Heart right ventricle (tissue), 16 donors: ENCODE results near the gene KIF5A. TPM values are rescaled to one million over a fixed set of nuclear protein-coding genes. Genes with fewer than 3 reads are reported as not detected.

Experiments
- ATAC-seq, 8 donors: fragments of 200-7000 bp; cut with Tn5 transposase; one replicate each; pipeline ENCODE4 v1.9.1; 2020; ENCODE audit warnings: mild to moderate bottlenecking in 8 of 8, moderate library complexity in 8 of 8, moderate number of reproducible peaks in 1 of 8
- DNase-seq, 2 donors: peaks; one replicate each; pipeline ENCODE4 v3.0.0-alpha.2; 2020
- H3K27ac ChIP-seq, 10 donors: fragments of 200-600 bp; sonication (generic) in 2 of 10; one replicate each; pipeline versions ENCODE4 v1.5.0 to v1.8.0; 2020 to 2022; ENCODE audit warnings: mild to moderate bottlenecking in 3 of 10
- H3K27me3 ChIP-seq, 7 donors: fragments of 200-600 bp; one replicate each; pipeline ENCODE4 v1.8.0; 2021 to 2022; ENCODE audit warnings: mild to moderate bottlenecking in 2 of 7
- H3K36me3 ChIP-seq, 9 donors: fragments of 200-600 bp; sonication (generic) in 1 of 9; one replicate each; pipeline versions ENCODE4 v1.5.0 to v1.8.0; 2020 to 2022; ENCODE audit warnings: mild to moderate bottlenecking in 2 of 9
- H3K4me1 ChIP-seq, 9 donors: fragments of 200-600 bp; sonication (generic) in 1 of 9; one replicate each; pipeline versions ENCODE4 v1.5.0 to v1.8.0; 2020 to 2022; ENCODE audit warnings: mild to moderate bottlenecking in 4 of 9
- H3K4me3 ChIP-seq, 10 donors: fragments of 200-600 bp; sonication (generic) in 2 of 10; one replicate each; pipeline versions ENCODE4 v1.5.0 to v1.8.0; 2020 to 2022; ENCODE audit warnings: mild to moderate bottlenecking in 7 of 10, moderate library complexity in 2 of 10
- H3K9me3 ChIP-seq, 11 donors: fragments of 200-600 bp in 10 of 11; sonication (generic) in 2 of 11; one replicate each; pipeline versions ENCODE4 v1.5.0 to v1.8.0; 2013 to 2022; ENCODE audit warnings: mild to moderate bottlenecking in 2 of 11, control low read depth in 1 of 11, moderate library complexity in 1 of 11
- CTCF ChIP-seq, 9 donors: fragments of 200-600 bp; sonication (generic) in 2 of 9; IDR thresholded peaks; one replicate each; pipeline versions ENCODE4 v1.5.0 to v1.8.0; 2021 to 2022; ENCODE audit warnings: antibody characterized with exemption in 9 of 9, mild to moderate bottlenecking in 5 of 9, moderate library complexity in 1 of 9
- WGBS, 2 donors: extraction: QIAGEN DNeasy Blood & Tissue Kit; methylation state at CpG; one replicate each; pipeline ENCODE4 v1.1.7; 2013; ENCODE audit warnings: inconsistent platforms in 1 of 2; 5-methylcytosine and 5-hydroxymethylcytosine counted together
- intact Hi-C, 10 donors: fragments of 100-400 bp; cut with DNase I; formaldehyde crosslinking; loops; one replicate each; pipeline versions ENCODE4 v1.11.1 to v1.14.2; 2022
- microRNA-seq, 2 donors: library from miRNA; unstranded; fragments of <30 nt; microRNA quantifications; one replicate each; pipeline ENCODE4 v1.2.0, GENCODE V29; 2021
- polyA plus RNA-seq, 2 donors: library from polyadenylated mRNA; stranded (reverse); fragments of 200-250 nt; gene quantifications; one replicate each; pipeline ENCODE4 v1.2.3, GENCODE V29; 2013
- total RNA-seq, 10 donors: library from RNA; stranded (reverse); fragmentation: NEBNext Ultra II Directional in 3 of 10; extraction: Animal tissue kit (Norgen Biotek cat#: 25700) in 3 of 10; gene quantifications; one replicate each; pipeline versions ENCODE4 v1.2.1 to v1.2.4, GENCODE V29; 2021 to 2023
- donor health status: Arrhythmogenic right ventricular cardiomyopathy.
- donor health status: ischemic (EF 13 %, LVEDD 7.1; RV severe dilation, severe dysfunction).
- donor health status: healthy with polysubstance abuse.
- donor health status: DM: no; HTN: yes; CAD: no.
- donor health status: DM: no; HTN: no; CAD: no.
- donor health status: ischemic (EF 25% LVEDD 6.9; RV normal size, moderate dysfunction).
- donor health status: ischemic (EF 25% LVEDD 5.7; RV mildly dilated, moderate dysfunction).
- donor health status: healthy.
- donor health status: DM: yes; HTN: yes; CAD: no.
- donor health status: Ischemic cardiomyopathy.
- donor health status: ischemic (EF 35%, LVEDD 5.7; RV mildly dilated, moderate dysfunction).
- donor health status: nonischemic (EF 11% LVEDD 7.7; RV severe dilation, severe dysfunction).
- donor health status: DM: yes; HTN: yes; CAD: no.
- donor health status: PGD.
- donor health status: ischemic (EF 29% LVEDD 5.4; RV normal size, mild dysfunction).
- donor health status: nonischemic (EF 23%, LVEDD 6.1; RV moderate dilation, normal function).

Gene KIF5A
- total and polyA plus RNA-seq, 12 donors, result 0.05 to 0.29 (median 0.07) TPM; not detected in 5

DNA sequence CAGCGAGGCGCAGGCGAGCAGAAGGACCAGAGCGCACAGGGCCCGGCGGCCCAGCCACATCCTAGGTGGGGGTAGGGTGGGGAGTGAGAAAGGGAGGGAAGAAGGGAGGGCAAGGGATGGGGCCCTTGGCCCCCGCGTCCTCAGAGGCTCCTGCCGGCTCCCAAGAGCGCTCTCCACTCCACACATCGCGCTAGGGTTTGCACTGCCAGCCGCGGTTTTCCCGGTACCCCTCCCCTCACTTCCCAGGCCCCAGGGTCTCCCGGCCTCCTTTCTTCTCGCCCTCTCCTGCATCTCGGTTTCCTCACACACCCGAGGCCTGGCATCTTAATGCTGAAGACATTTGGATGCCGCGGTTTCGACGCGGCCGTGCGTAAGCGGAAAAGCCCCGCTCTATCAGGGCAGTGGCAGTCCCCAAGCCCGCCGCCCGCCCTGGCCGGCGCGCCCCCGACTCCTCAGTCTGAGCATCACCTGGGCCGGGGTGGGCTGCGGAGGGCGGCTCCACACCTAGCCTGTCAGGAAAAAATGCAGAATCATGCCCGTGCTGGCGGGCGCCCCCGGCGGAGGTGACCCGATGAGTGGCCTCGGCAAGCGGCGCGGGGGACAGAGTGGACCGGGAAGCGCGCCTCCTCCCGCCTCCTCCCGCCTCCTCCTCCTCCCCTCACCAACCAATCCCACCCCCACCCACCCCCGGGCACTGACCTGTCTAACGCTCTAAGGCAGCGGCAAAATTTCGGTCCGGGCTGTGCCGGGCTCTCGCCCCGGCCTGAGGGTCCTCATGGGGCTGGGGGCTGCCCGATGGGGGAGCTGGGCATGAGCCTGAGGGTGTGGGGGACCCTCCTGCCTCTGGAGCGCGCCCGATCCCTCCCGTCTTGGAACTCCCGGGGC, 82.5 kb downstream of the KIF5A start:
- Histone ChIP-seq H3K9me3 (no peaks in the 10 kb centered on the region), H3K36me3 (no peaks in the 10 kb centered on the region), H3K27me3 (peaks cover 6 to 89% (median 60%) of the 10 kb centered on the region in 7 donors), H3K27ac (peak overlapping the region in 5 of 10 donors; percentile 13 to 49 (median 28)), H3K4me3 (peak overlapping the region; percentile 57 to 78 (median 65)), H3K4me1 (peaks cover 0 to 31% (median 21%) of the 10 kb centered on the region in 9 donors)
- 1% methylated on average over 60 to 67 of the region's 67 CpGs for WGBS, 2 donors
- ATAC-seq (peak; percentile 30 to 67 (median 48)), DNase-seq (no peak)
- intact Hi-C loops, result loop anchor here in 3 of 10 donors (2.0 to 5.0 kb wide), 2 partner anchors 50 to 175 kb away; partner anchors contain the start of genes GLI1 (in 2 of the 3) and INHBE (in 2 of the 3)
- TF ChIP-seq CTCF (IDR thresholded peaks at IDR 0.05), result peak in 1 of 9 donors; percentile 8

GRCh38 chr12:57632958-57633840, 83.4 kb downstream of the KIF5A start, which contains the start of gene B4GALNT1:
Gene B4GALNT1 (minus strand): TSS chr12:57633201. CDS start chr12:57632132, 1,069 bp downstream.
- peak; percentile 80 to 91 (median 88) for ATAC-seq
- H3K9me3 ChIP-seq, result no peaks in the 10 kb centered on the region
- intact Hi-C loops, result loop anchor here in 3 of 10 donors (2.0 to 5.0 kb wide), 2 partner anchors 50 to 176 kb away; partner anchors contain the start of genes GLI1 (in 2 of the 3) and INHBE (in 2 of the 3)
- WGBS, 2 donors, result 3% methylated on average over 58 of the region's 58 CpGs
- peaks cover 6 to 85% (median 54%) of the 10 kb centered on the region in 7 donors for H3K27me3 ChIP-seq
- H3K27ac ChIP-seq, result peak within 1 kb of the TSS in 5 of 10 donors; percentile 13 to 49 (median 28)
- peak; percentile 82 to 94 (median 87) for TF ChIP-seq CTCF (IDR thresholded peaks at IDR 0.05)
- no peaks in the 10 kb centered on the region for H3K36me3 ChIP-seq
- DNase-seq, result peak; percentile 36 to 71
- H3K4me3 ChIP-seq, result peak within 1 kb of the TSS; percentile 57 to 78 (median 65)
- H3K4me1 ChIP-seq, result peaks cover 0 to 24% (median 15%) of the 10 kb centered on the region in 9 donors

Small RNA genes within 50 kb of the gene (microRNA-seq; reads per million reads assigned to microRNA genes)
- gene MIR616 (0 to 0.51 reads per million in 2 donors), gene MIR6758 (0 to 1.0 reads per million in 2 donors)

Other genes starting within 250 kb of the KIF5A start
- gene R3HDM2, start 119.0 kb upstream of the KIF5A start, total RNA-seq, result 100 to 1,000 TPM in 1 of 10 donors, 10 to 100 TPM in 9; 43.7 to 107 (median 82.9) TPM
- gene R3HDM2, start 119.0 kb upstream of the KIF5A start, polyA plus RNA-seq, result 10 to 100 TPM; 15.5 to 17.6 TPM
- gene INHBC, start 115.3 kb upstream of the KIF5A start, total RNA-seq, result under 1 TPM in 1 of 10 donors, not detected in 9; 0.13 TPM
- under 1 TPM in 1 of 2 donors, not detected in 1; 0.03 TPM for gene INHBC, start 115.3 kb upstream of the KIF5A start, polyA plus RNA-seq
- 1 to 10 TPM in 3 of 10 donors, under 1 TPM in 3, not detected in 4; 0.09 to 1.2 (median 0.71) TPM for gene INHBE, start 94.7 kb upstream of the KIF5A start, total RNA-seq
- gene INHBE, start 94.7 kb upstream of the KIF5A start, polyA plus RNA-seq, result under 1 TPM in 1 of 2 donors, not detected in 1; 0.01 TPM
- 1 to 10 TPM in 2 of 10 donors, under 1 TPM in 8; 0.12 to 1.2 (median 0.63) TPM for gene GLI1, start 90.3 kb upstream of the KIF5A start, total RNA-seq
- under 1 TPM; 0.15 to 0.45 TPM for gene GLI1, start 90.3 kb upstream of the KIF5A start, polyA plus RNA-seq
- gene ARHGAP9, start 70.2 kb upstream of the KIF5A start, total RNA-seq, result 10 to 100 TPM in 2 of 10 donors, 1 to 10 TPM in 7, under 1 TPM in 1; 0.83 to 17.7 (median 3.8) TPM
- 1 to 10 TPM; 1.8 to 6.7 TPM for gene ARHGAP9, start 70.2 kb upstream of the KIF5A start, polyA plus RNA-seq
- 100 to 1,000 TPM in 1 of 10 donors, 10 to 100 TPM in 9; 56.7 to 105 (median 72.5) TPM for gene MARS1, start 62.0 kb upstream of the KIF5A start, total RNA-seq
- 100 to 1,000 TPM in 1 of 2 donors, 10 to 100 TPM in 1; 94.7 to 108 TPM for gene MARS1, start 62.0 kb upstream of the KIF5A start, polyA plus RNA-seq
- 10 to 100 TPM; 11.2 to 34.1 (median 22.0) TPM for gene DDIT3, start 29.5 kb upstream of the KIF5A start, total RNA-seq
- 100 to 1,000 TPM in 1 of 2 donors, 10 to 100 TPM in 1; 65.2 to 106 TPM for gene DDIT3, start 29.5 kb upstream of the KIF5A start, polyA plus RNA-seq
- gene MBD6, start 27.2 kb upstream of the KIF5A start, total RNA-seq, result 10 to 100 TPM; 22.8 to 46.9 (median 33.5) TPM
- 10 to 100 TPM in 1 of 2 donors, 1 to 10 TPM in 1; 8.8 to 35.4 TPM for gene MBD6, start 27.2 kb upstream of the KIF5A start, polyA plus RNA-seq
- gene DCTN2, start 2.9 kb upstream of the KIF5A start, total RNA-seq, result 100 to 1,000 TPM in 5 of 10 donors, 10 to 100 TPM in 5; 82.9 to 116 (median 101) TPM
- gene DCTN2, start 2.9 kb upstream of the KIF5A start, polyA plus RNA-seq, result 100 to 1,000 TPM in 1 of 2 donors, 10 to 100 TPM in 1; 45.9 to 174 TPM
- gene PIP4K2C, start 41.1 kb downstream of the KIF5A start, total RNA-seq, result 10 to 100 TPM in 9 of 10 donors, 1 to 10 TPM in 1; 9.6 to 17.2 (median 14.7) TPM
- gene PIP4K2C, start 41.1 kb downstream of the KIF5A start, polyA plus RNA-seq, result 10 to 100 TPM in 1 of 2 donors, 1 to 10 TPM in 1; 5.8 to 13.6 TPM
- 10 to 100 TPM; 16.9 to 30.2 (median 22.2) TPM for gene DTX3, start 54.8 kb downstream of the KIF5A start, total RNA-seq
- gene DTX3, start 54.8 kb downstream of the KIF5A start, polyA plus RNA-seq, result 10 to 100 TPM; 20.9 to 58.2 TPM
- gene ARHGEF25, start 61.4 kb downstream of the KIF5A start, total RNA-seq, result 10 to 100 TPM in 3 of 10 donors, 1 to 10 TPM in 7; 5.0 to 17.6 (median 7.5) TPM
- 10 to 100 TPM; 13.1 to 49.2 TPM for gene ARHGEF25, start 61.4 kb downstream of the KIF5A start, polyA plus RNA-seq
- 1 to 10 TPM; 2.0 to 9.3 (median 5.5) TPM for gene B4GALNT1, start 83.2 kb downstream of the KIF5A start, total RNA-seq
- 1 to 10 TPM; 2.4 to 5.3 TPM for gene B4GALNT1, start 83.2 kb downstream of the KIF5A start, polyA plus RNA-seq
- gene OS9, start 144.1 kb downstream of the KIF5A start, total RNA-seq, result 100 to 1,000 TPM in 7 of 10 donors, 10 to 100 TPM in 3; 84.9 to 181 (median 113) TPM
- 100 to 1,000 TPM in 1 of 2 donors, 10 to 100 TPM in 1; 96.9 to 173 TPM for gene OS9, start 144.1 kb downstream of the KIF5A start, polyA plus RNA-seq
- gene AGAP2, start 188.7 kb downstream of the KIF5A start, total RNA-seq, result 10 to 100 TPM in 2 of 10 donors, 1 to 10 TPM in 8; 3.4 to 13.1 (median 6.6) TPM
- 10 to 100 TPM in 1 of 2 donors, 1 to 10 TPM in 1; 5.3 to 17.3 TPM for gene AGAP2, start 188.7 kb downstream of the KIF5A start, polyA plus RNA-seq
- gene TSPAN31, start 195.0 kb downstream of the KIF5A start, total RNA-seq, result 10 to 100 TPM; 21.1 to 37.4 (median 26.9) TPM
- gene TSPAN31, start 195.0 kb downstream of the KIF5A start, polyA plus RNA-seq, result 10 to 100 TPM; 29.8 to 36.6 TPM
- 10 to 100 TPM; 37.0 to 74.0 (median 52.0) TPM for gene CDK4, start 202.3 kb downstream of the KIF5A start, total RNA-seq
- 10 to 100 TPM; 21.7 to 61.7 TPM for gene CDK4, start 202.3 kb downstream of the KIF5A start, polyA plus RNA-seq
- 10 to 100 TPM; 11.2 to 15.0 (median 13.3) TPM for gene MARCHF9, start 205.1 kb downstream of the KIF5A start, total RNA-seq
- gene MARCHF9, start 205.1 kb downstream of the KIF5A start, polyA plus RNA-seq, result 10 to 100 TPM; 14.5 to 20.7 TPM
- under 1 TPM in 2 of 10 donors, not detected in 8; 0.81 to 0.95 TPM for gene CYP27B1, start 217.0 kb downstream of the KIF5A start, total RNA-seq
- under 1 TPM in 1 of 2 donors, not detected in 1; 0.14 TPM for gene CYP27B1, start 217.0 kb downstream of the KIF5A start, polyA plus RNA-seq
- 10 to 100 TPM in 2 of 10 donors, 1 to 10 TPM in 8; 5.6 to 15.0 (median 7.9) TPM for gene METTL1, start 222.1 kb downstream of the KIF5A start, total RNA-seq
- gene METTL1, start 222.1 kb downstream of the KIF5A start, polyA plus RNA-seq, result 10 to 100 TPM; 10.9 to 29.4 TPM
- gene EEF1AKMT3, start 222.6 kb downstream of the KIF5A start, total RNA-seq, result 1 to 10 TPM; 1.1 to 2.6 (median 1.6) TPM
- 1 to 10 TPM; 1.1 to 1.2 TPM for gene EEF1AKMT3, start 222.6 kb downstream of the KIF5A start, polyA plus RNA-seq
- gene TSFM, start 232.7 kb downstream of the KIF5A start, total RNA-seq, result 10 to 100 TPM; 41.2 to 70.6 (median 52.6) TPM
- gene TSFM, start 232.7 kb downstream of the KIF5A start, polyA plus RNA-seq, result 10 to 100 TPM; 22.9 to 58.0 TPM